Measurements from ENCODE around the gene BMPR2. TPM values are rescaled to one million over a fixed set of nuclear protein-coding genes. Genes with fewer than 3 reads are reported as not detected.

BMPR2 gene
- 16.2 and 21.6 TPM in 2 replicates for total RNA-seq
- 44.1 and 65.8 TPM in 2 replicates for polyA plus RNA-seq
- polyA plus RNA-seq (2012): 17.5 and 30.2 TPM in 2 replicates
- polyA minus RNA-seq (ENCODE audit: low replicate concordance): 40.2 and 41.3 TPM in 2 replicates

- Histone ChIP-seq H2AFZ (ENCODE audit: low read length) (peak within 1 kb of the TSS; percentile 94), H3K4me3 (replicated peaks in 1 of 4; ENCODE audit: control extremely low read depth in 1 of 4, insufficient read depth in 1 of 4, low read depth in 3 of 4, low read length in 4 of 4) (peak within 1 kb of the TSS; percentile 79 to 99 (median 89)), H3K9ac (ENCODE audit: insufficient read depth, low read length) (peak within 1 kb of the TSS; percentile 93), H3K36me3 (ENCODE audit: control insufficient read depth, insufficient read depth, low read length) (no peaks in the 10 kb centered on the region), H3K79me2 (ENCODE audit: control insufficient read depth, insufficient read depth, low read length) (peaks cover 44% of the 10 kb centered on the region), H3K9me3 (ENCODE audit: control insufficient read depth, insufficient read depth, low read depth, low read length) (no peaks in the 10 kb centered on the region), H4K20me1 (ENCODE audit: control insufficient read depth, extremely low read depth, insufficient read depth, low read length) (no peaks in the 10 kb centered on the region), H3K27ac (ENCODE audit: insufficient read depth, low read length) (peak within 1 kb of the TSS; percentile 99), H3K4me2 (ENCODE audit: extremely low read depth, insufficient read depth, low read length) (peak within 1 kb of the TSS; percentile 100), H3K27me3 (ENCODE audit: control insufficient read depth, insufficient read depth, low read length) (no peaks in the 10 kb centered on the region), H3K4me1 (ENCODE audit: control insufficient read depth, extremely low read depth, insufficient read depth, low read length) (peaks cover 4% of the 10 kb centered on the region)
- TF ChIP-seq, protein P1, sequence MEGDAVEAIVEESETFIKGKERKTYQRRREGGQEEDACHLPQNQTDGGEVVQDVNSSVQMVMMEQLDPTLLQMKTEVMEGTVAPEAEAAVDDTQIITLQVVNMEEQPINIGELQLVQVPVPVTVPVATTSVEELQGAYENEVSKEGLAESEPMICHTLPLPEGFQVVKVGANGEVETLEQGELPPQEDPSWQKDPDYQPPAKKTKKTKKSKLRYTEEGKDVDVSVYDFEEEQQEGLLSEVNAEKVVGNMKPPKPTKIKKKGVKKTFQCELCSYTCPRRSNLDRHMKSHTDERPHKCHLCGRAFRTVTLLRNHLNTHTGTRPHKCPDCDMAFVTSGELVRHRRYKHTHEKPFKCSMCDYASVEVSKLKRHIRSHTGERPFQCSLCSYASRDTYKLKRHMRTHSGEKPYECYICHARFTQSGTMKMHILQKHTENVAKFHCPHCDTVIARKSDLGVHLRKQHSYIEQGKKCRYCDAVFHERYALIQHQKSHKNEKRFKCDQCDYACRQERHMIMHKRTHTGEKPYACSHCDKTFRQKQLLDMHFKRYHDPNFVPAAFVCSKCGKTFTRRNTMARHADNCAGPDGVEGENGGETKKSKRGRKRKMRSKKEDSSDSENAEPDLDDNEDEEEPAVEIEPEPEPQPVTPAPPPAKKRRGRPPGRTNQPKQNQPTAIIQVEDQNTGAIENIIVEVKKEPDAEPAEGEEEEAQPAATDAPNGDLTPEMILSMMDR (conservative IDR thresholded peaks at IDR 0.05 in 1 of 2, IDR thresholded peaks at IDR 0.05 in 1 of 2; ENCODE audit: low read depth in 1 of 2, low read length in 2 of 2): no peak
- no peak for TF ChIP-seq EZH2 (IDR thresholded peaks at IDR 0.05; ENCODE audit: low read length, missing control alignments)
- peak; percentile 85 to 92 for DNase-seq (ENCODE audit: low read depth in 2 of 2)
These were observed at the start of gene BMPR2 for GRCh38 chr2:202375609-202376408. TSS of gene BMPR2 (plus strand) at chr2:202376327. CDS start at chr2:202377475, 1,148 bp downstream.

- no peak overlapping the region for H3K4me3 ChIP-seq (replicated peaks in 1 of 4; ENCODE audit: control extremely low read depth in 1 of 4, insufficient read depth in 1 of 4, low read depth in 3 of 4, low read length in 4 of 4)
- H3K36me3 ChIP-seq (ENCODE audit: control insufficient read depth, insufficient read depth, low read length): no peaks in the 10 kb centered on the region
- DNase-seq (ENCODE audit: low read depth in 2 of 2): peak in 1 of 2 donors; percentile 21
- H2AFZ ChIP-seq (ENCODE audit: low read length): no peak overlapping the region
- TF ChIP-seq EZH2 (IDR thresholded peaks at IDR 0.05; ENCODE audit: low read length, missing control alignments): no peak
- TF ChIP-seq, protein P1 (conservative IDR thresholded peaks at IDR 0.05 in 1 of 2, IDR thresholded peaks at IDR 0.05 in 1 of 2; ENCODE audit: low read depth in 1 of 2, low read length in 2 of 2): no peak
- no peak overlapping the region for H3K27ac ChIP-seq (ENCODE audit: insufficient read depth, low read length)
- H3K27me3 ChIP-seq (ENCODE audit: control insufficient read depth, insufficient read depth, low read length): no peaks in the 10 kb centered on the region
- no peak overlapping the region for H3K9ac ChIP-seq (ENCODE audit: insufficient read depth, low read length)
- H3K9me3 ChIP-seq (ENCODE audit: control insufficient read depth, insufficient read depth, low read depth, low read length): no peaks in the 10 kb centered on the region
- peaks cover 2% of the 10 kb centered on the region for H3K4me1 ChIP-seq (ENCODE audit: control insufficient read depth, extremely low read depth, insufficient read depth, low read length)
- no peaks in the 10 kb centered on the region for H4K20me1 ChIP-seq (ENCODE audit: control insufficient read depth, extremely low read depth, insufficient read depth, low read length)
- H3K4me2 ChIP-seq (ENCODE audit: extremely low read depth, insufficient read depth, low read length): no peak overlapping the region
- no peaks in the 10 kb centered on the region for H3K79me2 ChIP-seq (ENCODE audit: control insufficient read depth, insufficient read depth, low read length)
These were observed 48.3 kb upstream of the BMPR2 start for GRCh38 chr2:202327858-202328257.

DNA sequence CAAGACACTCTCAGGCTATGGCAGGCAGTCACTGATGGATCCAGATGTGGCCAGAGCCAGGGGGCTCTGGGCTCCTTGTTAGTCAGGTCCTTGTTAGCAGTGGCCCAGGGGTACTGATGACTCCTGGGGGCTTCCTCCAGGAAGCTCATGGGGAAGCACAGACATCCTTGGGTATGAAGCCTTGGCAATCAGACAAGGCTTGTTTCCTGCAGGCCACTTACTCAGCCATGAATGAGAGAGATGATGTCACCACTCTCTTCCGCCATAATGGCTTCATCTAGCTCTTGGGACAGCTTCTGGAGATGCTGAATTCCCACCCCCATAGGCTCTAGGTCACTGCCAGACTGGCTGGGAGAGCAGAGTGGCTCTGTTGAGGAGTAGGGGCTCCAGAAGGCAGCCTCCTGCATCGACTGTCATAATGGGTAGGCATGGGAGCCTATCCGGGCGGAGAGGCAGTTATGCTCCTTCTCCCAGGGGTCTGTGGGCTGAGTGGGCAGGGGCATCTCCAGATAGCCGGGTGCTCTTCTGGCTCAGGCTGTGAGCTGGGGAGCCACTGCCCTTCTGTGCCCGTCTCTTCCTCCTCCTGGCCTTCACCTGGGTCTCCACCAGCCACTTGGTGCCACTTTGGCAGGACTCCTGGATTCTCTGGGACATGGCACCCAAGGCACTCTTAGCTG is 40.2 kb upstream of the BMPR2 start:
- Histone ChIP-seq H3K9me3 (ENCODE audit: control insufficient read depth, insufficient read depth, low read depth, low read length) (no peaks in the 10 kb centered on the region), H3K27me3 (ENCODE audit: control insufficient read depth, insufficient read depth, low read length) (no peaks in the 10 kb centered on the region), H3K79me2 (ENCODE audit: control insufficient read depth, insufficient read depth, low read length) (no peaks in the 10 kb centered on the region), H3K4me2 (ENCODE audit: extremely low read depth, insufficient read depth, low read length) (no peak overlapping the region), H3K9ac (ENCODE audit: insufficient read depth, low read length) (no peak overlapping the region), H3K4me3 (replicated peaks in 1 of 4; ENCODE audit: control extremely low read depth in 1 of 4, insufficient read depth in 1 of 4, low read depth in 3 of 4, low read length in 4 of 4) (no peak overlapping the region), H2AFZ (ENCODE audit: low read length) (no peak overlapping the region), H3K36me3 (ENCODE audit: control insufficient read depth, insufficient read depth, low read length) (no peaks in the 10 kb centered on the region), H4K20me1 (ENCODE audit: control insufficient read depth, extremely low read depth, insufficient read depth, low read length) (no peaks in the 10 kb centered on the region), H3K4me1 (ENCODE audit: control insufficient read depth, extremely low read depth, insufficient read depth, low read length) (peaks cover 2% of the 10 kb centered on the region), H3K27ac (ENCODE audit: insufficient read depth, low read length) (no peak overlapping the region)
- TF ChIP-seq EZH2 (IDR thresholded peaks at IDR 0.05; ENCODE audit: low read length, missing control alignments): no peak
- TF ChIP-seq, protein P1 (conservative IDR thresholded peaks at IDR 0.05 in 1 of 2, IDR thresholded peaks at IDR 0.05 in 1 of 2; ENCODE audit: low read depth in 1 of 2, low read length in 2 of 2): no peak
- peak in 1 of 2 donors; percentile 41 for DNase-seq (ENCODE audit: low read depth in 2 of 2)
